ENCODE measurements around the gene SLC17A9. TPM values are rescaled to one million over a fixed set of nuclear protein-coding genes. Genes with fewer than 3 reads are reported as not detected.

The SLC17A9 gene
- total RNA-seq, 1 experiment from 2014 or later, result not detected

DNA sequence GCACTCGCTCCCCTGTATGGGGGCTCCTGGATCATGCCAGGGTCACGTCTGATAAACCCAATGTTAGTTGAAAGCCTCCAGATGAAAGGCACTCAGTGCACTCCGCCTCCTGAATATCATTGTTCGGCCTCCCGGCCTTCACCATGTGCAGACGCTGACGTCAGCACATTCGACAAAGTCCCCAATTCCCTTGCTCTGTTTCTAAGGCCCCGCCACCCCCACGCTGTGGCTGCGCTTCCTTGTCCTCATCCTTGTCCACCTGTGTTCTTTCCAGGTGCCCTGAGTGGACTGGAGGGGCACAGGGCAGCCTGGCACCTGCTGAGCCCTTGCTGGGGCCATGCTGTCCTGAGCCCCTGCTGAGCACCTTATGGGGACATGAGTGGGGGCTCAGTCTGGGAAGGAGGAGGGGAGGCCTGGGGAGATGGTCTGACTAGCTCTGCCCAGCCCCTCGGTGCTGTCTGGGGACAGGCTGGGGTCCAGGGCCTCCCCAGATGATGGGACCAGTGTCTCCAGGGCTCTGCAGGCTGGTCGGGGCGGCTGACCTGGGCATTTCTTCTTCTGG is 64.1 kb downstream of the SLC17A9 start:
- H4K20me1 ChIP-seq (ENCODE audit: low read length), result no peaks in the 10 kb centered on the region
- H3K9me3 ChIP-seq (ENCODE audit: low read length), result no peaks in the 10 kb centered on the region
- no peaks in the 10 kb centered on the region for H3K9me2 ChIP-seq (replicated peaks; ENCODE audit: low read length)
- no peak overlapping the region for H3K4me3 ChIP-seq (ENCODE audit: low read length)
- TF ChIP-seq EZH2 (IDR thresholded peaks at IDR 0.05; ENCODE audit: low read length, unreplicated experiment) (no peak), EZH2phosphoT487 (IDR thresholded peaks at IDR 0.05; ENCODE audit: borderline replicate concordance, low read length) (no peak)
- TF ChIP-seq, protein P1, sequence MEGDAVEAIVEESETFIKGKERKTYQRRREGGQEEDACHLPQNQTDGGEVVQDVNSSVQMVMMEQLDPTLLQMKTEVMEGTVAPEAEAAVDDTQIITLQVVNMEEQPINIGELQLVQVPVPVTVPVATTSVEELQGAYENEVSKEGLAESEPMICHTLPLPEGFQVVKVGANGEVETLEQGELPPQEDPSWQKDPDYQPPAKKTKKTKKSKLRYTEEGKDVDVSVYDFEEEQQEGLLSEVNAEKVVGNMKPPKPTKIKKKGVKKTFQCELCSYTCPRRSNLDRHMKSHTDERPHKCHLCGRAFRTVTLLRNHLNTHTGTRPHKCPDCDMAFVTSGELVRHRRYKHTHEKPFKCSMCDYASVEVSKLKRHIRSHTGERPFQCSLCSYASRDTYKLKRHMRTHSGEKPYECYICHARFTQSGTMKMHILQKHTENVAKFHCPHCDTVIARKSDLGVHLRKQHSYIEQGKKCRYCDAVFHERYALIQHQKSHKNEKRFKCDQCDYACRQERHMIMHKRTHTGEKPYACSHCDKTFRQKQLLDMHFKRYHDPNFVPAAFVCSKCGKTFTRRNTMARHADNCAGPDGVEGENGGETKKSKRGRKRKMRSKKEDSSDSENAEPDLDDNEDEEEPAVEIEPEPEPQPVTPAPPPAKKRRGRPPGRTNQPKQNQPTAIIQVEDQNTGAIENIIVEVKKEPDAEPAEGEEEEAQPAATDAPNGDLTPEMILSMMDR (conservative IDR thresholded peaks at IDR 0.05; ENCODE audit: low read depth, low read length), result no peak
- H3F3A ChIP-seq (ENCODE audit: low read length, unreplicated experiment), result no peaks in the 10 kb centered on the region
- H2AFZ ChIP-seq (ENCODE audit: low read length), result no peak overlapping the region
- no peaks in the 10 kb centered on the region for H3K36me3 ChIP-seq (ENCODE audit: low read depth, low read length)
- no peaks in the 10 kb centered on the region for H3K79me2 ChIP-seq (ENCODE audit: low read length)
- intact Hi-C loops (cut with micrococcal nuclease), result no loop called here
- H3K9ac ChIP-seq (ENCODE audit: low read length), result no peak overlapping the region
- peaks cover 81% of the 10 kb centered on the region for H3K27me3 ChIP-seq (ENCODE audit: low read length)
- CTCF ChIA-PET, result no interaction called here
- H3K4me2 ChIP-seq (ENCODE audit: low read length), result no peak overlapping the region
- ATAC-seq, result no peak
- no TSS peak for BruUV-seq (replicated peaks)
- POLR2A ChIA-PET (ENCODE audit: unreplicated experiment), result no interaction called here
- no peak for DNase-seq
- H3K4me1 ChIP-seq (ENCODE audit: insufficient read depth, low read length), result peaks cover 9% of the 10 kb centered on the region
- no peak overlapping the region for H3K27ac ChIP-seq (ENCODE audit: low read length)

DNA sequence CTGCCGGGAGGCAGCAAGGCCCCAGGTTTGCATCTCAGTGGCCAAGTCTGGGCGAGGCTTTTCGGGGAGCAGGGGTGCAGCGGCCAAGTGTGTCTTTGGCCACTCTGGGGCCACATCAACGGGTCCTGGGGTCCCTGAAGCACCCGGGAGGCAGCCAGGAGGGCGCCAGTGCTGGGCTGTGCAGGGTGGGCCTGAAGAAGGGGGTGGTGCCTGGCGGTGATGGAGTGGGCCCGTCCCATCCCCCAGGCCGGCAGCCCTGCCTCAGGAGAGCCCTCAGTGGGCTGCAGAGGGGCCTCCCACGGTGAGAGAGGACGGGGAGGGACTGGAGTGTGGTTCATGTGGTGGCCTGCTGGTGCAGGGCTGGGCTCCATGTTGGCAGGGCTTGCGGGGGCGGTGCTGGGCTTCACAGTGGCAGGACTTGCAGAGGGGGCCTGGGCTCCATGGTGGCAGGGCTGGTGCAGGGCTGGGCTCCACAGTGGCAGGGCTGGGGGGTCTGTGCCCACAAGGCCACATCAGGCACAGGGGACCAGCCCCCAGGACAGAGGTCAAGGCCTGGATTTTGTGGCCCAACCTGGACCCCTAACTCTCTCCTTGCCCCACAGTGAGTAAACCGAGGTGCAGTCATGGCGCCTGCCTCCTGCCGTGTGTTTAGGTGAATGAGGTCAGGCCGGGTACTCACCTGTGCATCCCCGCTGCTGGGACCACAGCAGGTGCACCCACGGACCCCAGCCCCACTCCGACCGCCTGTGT is 64.7 kb downstream of the SLC17A9 start:
- no TSS peak for BruUV-seq (replicated peaks)
- Histone ChIP-seq H3K9me3 (ENCODE audit: low read length) (no peaks in the 10 kb centered on the region), H3K27ac (ENCODE audit: low read length) (no peak overlapping the region), H3K4me2 (ENCODE audit: low read length) (no peak overlapping the region), H3K27me3 (ENCODE audit: low read length) (peaks cover 88% of the 10 kb centered on the region), H3K4me1 (ENCODE audit: insufficient read depth, low read length) (peaks cover 9% of the 10 kb centered on the region), H3F3A (ENCODE audit: low read length, unreplicated experiment) (no peaks in the 10 kb centered on the region), H3K9me2 (replicated peaks; ENCODE audit: low read length) (no peaks in the 10 kb centered on the region), H3K36me3 (ENCODE audit: low read depth, low read length) (no peaks in the 10 kb centered on the region), H3K9ac (ENCODE audit: low read length) (no peak overlapping the region), H2AFZ (ENCODE audit: low read length) (no peak overlapping the region), H3K79me2 (ENCODE audit: low read length) (no peaks in the 10 kb centered on the region), H4K20me1 (ENCODE audit: low read length) (no peaks in the 10 kb centered on the region), H3K4me3 (ENCODE audit: low read length) (no peak overlapping the region)
- TF ChIP-seq, protein P1 (conservative IDR thresholded peaks at IDR 0.05; ENCODE audit: low read depth, low read length), result no peak
- TF ChIP-seq EZH2phosphoT487 (IDR thresholded peaks at IDR 0.05; ENCODE audit: borderline replicate concordance, low read length) (no peak), EZH2 (IDR thresholded peaks at IDR 0.05; ENCODE audit: low read length, unreplicated experiment) (no peak)
- ChIA-PET POLR2A (ENCODE audit: unreplicated experiment) (no interaction called here), CTCF (no interaction called here)
- ATAC-seq, result no peak
- intact Hi-C loops (cut with micrococcal nuclease), result no loop called here
- no peak for DNase-seq

DNA sequence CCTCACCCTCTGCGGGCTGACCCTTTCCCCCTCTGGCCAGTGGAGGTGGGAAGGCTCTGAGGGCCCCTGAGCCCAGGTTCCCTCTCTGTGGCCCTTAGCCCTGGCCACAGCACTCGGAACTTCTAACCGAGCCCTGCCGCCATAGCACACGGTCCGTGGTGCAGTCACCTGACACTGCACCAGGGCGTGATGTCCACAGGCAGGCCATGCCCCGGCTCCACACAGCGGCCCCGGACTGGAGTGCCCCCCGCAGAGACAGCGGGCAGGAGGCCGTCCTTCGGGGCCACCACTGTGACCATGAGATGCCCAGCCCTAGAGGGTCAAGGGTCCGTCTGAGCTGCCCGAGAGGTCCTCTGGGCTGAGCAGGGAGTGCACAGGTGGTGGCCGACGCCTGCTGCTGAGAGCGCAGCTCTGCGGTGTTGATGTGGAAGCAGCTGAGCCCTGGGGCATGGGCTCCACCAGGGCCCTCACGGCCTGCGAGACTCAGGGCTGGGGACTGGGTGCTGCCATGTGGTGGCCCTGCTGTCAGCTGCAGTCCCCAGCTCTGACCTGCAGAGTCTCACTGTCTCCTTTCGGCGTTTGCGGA is 65.4 kb downstream of the SLC17A9 start:
- Histone ChIP-seq H3K9ac (ENCODE audit: low read length) (no peak overlapping the region), H2AFZ (ENCODE audit: low read length) (no peak overlapping the region), H3K4me2 (ENCODE audit: low read length) (no peak overlapping the region), H3K4me3 (ENCODE audit: low read length) (no peak overlapping the region), H3K4me1 (ENCODE audit: insufficient read depth, low read length) (peaks cover 9% of the 10 kb centered on the region), H4K20me1 (ENCODE audit: low read length) (no peaks in the 10 kb centered on the region), H3K79me2 (ENCODE audit: low read length) (no peaks in the 10 kb centered on the region), H3K9me2 (replicated peaks; ENCODE audit: low read length) (no peaks in the 10 kb centered on the region), H3F3A (ENCODE audit: low read length, unreplicated experiment) (no peaks in the 10 kb centered on the region), H3K36me3 (ENCODE audit: low read depth, low read length) (no peaks in the 10 kb centered on the region), H3K27ac (ENCODE audit: low read length) (no peak overlapping the region), H3K9me3 (ENCODE audit: low read length) (no peaks in the 10 kb centered on the region), H3K27me3 (ENCODE audit: low read length) (peaks cover 89% of the 10 kb centered on the region)
- CTCF ChIA-PET, result no interaction called here
- POLR2A ChIA-PET (ENCODE audit: unreplicated experiment), result no interaction called here
- DNase-seq (no peak), ATAC-seq (no peak; the same call in 1 of the 2 replicates)
- intact Hi-C loops (cut with micrococcal nuclease), result no loop called here
- TF ChIP-seq EZH2phosphoT487 (IDR thresholded peaks at IDR 0.05; ENCODE audit: borderline replicate concordance, low read length) (no peak), EZH2 (IDR thresholded peaks at IDR 0.05; ENCODE audit: low read length, unreplicated experiment) (no peak)
- TF ChIP-seq, protein P1 (conservative IDR thresholded peaks at IDR 0.05; ENCODE audit: low read depth, low read length), result no peak
- BruUV-seq (replicated peaks), result no TSS peak
